AG04449 (cell line): ENCODE data around the gene MRPL20.

Experiments used
- CTCF ChIA-PET: fragments of 350-600 bp; formaldehyde crosslinking; extraction: SDS; loops from one replicate; lab custom pipeline; 2021; ENCODE audit warnings: antibody characterized with exemption; lab: Yijun Ruan, JAX
- POLR2A ChIA-PET: fragments of 400-600, 350-600 bp; formaldehyde crosslinking; extraction: SDS; loops from one replicate; lab custom pipeline; 2020; ENCODE audit warnings: antibody characterized with exemption, inconsistent platforms; lab: Yijun Ruan, JAX
- DNase-seq: peaks from one replicate; pipeline ENCODE4 v3.0.0-alpha.2; 2010; ENCODE audit warnings: low read depth, low spot score
- H3K4me3 ChIP-seq: 2 replicates; pipeline ENCODE4 v1.5.1; 2011; ENCODE audit warnings: low read depth, mild to moderate bottlenecking, control low read depth, low read length
- CTCF ChIP-seq: IDR thresholded peaks from one replicate; pipeline ENCODE4 v1.5.1; 2011; ENCODE audit warnings: mild to moderate bottlenecking, moderate library complexity, low read length, control low read depth, inconsistent platforms; ENCODE audit not compliant: insufficient read depth; ENCODE audit errors: missing control alignments

Gene MRPL20

GRCh38 chr1:1398677-1399186 lies 8.4 kb downstream of the MRPL20 start:
- H3K4me3 ChIP-seq = peak overlapping the region; percentile 97
- CTCF ChIA-PET = interaction anchor here (0.7 to 5.9 kb wide), 11 partner anchors 9 to 106 kb away, joined by 3 to 66 read pairs (median 7); partner anchors contain the start of genes AURKAIP1, MRPL20 and MXRA8
- no peak for DNase-seq
- no peak for TF ChIP-seq CTCF
- POLR2A ChIA-PET = interaction anchor here (1.0 to 8.1 kb wide), 8 partner anchors 9 to 101 kb away, joined by 3 to 36 read pairs (median 6); partner anchors contain the start of genes AURKAIP1, MRPL20 and MXRA8

GRCh38 chr1:1397839-1398523 lies 9.1 kb downstream of the MRPL20 start:
- peak overlapping the region; percentile 97 for H3K4me3 ChIP-seq
- no peak for DNase-seq
- TF ChIP-seq CTCF = no peak
- ChIA-PET CTCF (interaction anchor here (1.6 to 5.9 kb wide), 5 partner anchors 10 to 43 kb away, joined by 7 to 66 read pairs (median 18); partner anchors contain the start of gene AURKAIP1), POLR2A (interaction anchor here (2.0 to 8.1 kb wide), 2 partner anchors 10 to 22 kb away, joined by 11 to 36 read pairs; partner anchors contain the start of genes AURKAIP1 and MRPL20)

DNA sequence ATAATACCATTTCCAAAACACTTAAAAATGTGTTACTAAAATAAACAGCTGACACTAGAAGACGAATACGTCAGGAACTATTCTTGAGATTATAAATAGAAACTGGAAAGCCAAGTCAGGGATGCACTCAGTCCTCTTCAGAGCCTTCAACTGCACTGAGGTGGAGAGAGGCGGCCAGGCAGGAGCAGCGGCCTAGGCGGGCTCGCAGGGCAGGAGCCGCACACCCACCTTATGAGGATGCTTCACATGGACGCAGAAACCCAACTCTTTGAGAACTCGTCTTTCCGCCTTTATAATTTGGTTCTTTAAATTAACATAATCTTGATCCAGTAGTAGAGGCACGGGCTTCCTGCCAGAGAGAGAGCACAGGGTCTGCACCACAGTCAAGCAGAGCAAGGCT lies 11.9 kb downstream of the MRPL20 start:
- POLR2A ChIA-PET = interaction anchor here (8.1 kb wide), 1 partner anchor 20 kb away, joined by 36 read pairs; the partner anchor contains the start of gene AURKAIP1
- CTCF ChIA-PET = interaction anchor here (1.0 kb wide), 1 partner anchor 24 kb away, joined by 3 read pairs; no protein-coding TSS in a partner anchor
- H3K4me3 ChIP-seq = no peak overlapping the region
- DNase-seq = no peak
- TF ChIP-seq CTCF = no peak

GRCh38 chr1:1394116-1394515 lies 13.0 kb downstream of the MRPL20 start:
- POLR2A ChIA-PET = interaction anchor here (8.1 kb wide), 1 partner anchor 18 kb away, joined by 36 read pairs; the partner anchor contains the start of gene AURKAIP1
- no peak overlapping the region for H3K4me3 ChIP-seq
- CTCF ChIA-PET = no interaction called here
- no peak for DNase-seq
- TF ChIP-seq CTCF = no peak

GRCh38 chr1:1393428-1393827 lies 13.7 kb downstream of the MRPL20 start:
- CTCF ChIA-PET = interaction anchor here (0.7 kb wide), 1 partner anchor 22 kb away, joined by 3 read pairs; no protein-coding TSS in a partner anchor
- no peak for TF ChIP-seq CTCF
- no peak overlapping the region for H3K4me3 ChIP-seq
- DNase-seq = no peak
- POLR2A ChIA-PET = interaction anchor here (8.1 kb wide), 1 partner anchor 18 kb away, joined by 36 read pairs; the partner anchor contains the start of gene AURKAIP1
